Measurements from ENCODE around the gene STYK1.

DNA sequence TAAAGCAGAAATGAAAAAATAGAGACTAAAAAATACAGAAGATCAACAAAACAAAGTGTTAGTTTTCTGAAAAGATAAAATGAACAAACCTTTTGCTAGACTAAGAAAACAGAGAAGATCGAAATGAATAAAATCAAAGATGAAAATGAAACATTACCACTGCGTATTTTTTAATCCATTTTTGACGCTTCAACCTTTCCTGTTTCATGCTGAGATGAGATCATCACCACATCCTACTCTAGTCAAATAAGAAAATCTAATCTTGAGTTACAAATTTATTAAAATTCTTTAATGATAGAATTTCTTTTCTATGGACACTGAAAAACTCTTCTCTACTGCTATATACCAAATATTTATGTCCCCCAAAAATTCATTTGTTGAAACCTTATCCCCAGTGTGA, 91.1 kb downstream of the STYK1 start:
- TF ChIP-seq CTCF (IDR thresholded peaks at IDR 0.05) (no peak), POLR2A (IDR thresholded peaks at IDR 0.05) (no peak)
